ENCODE measurements around the gene MYLK. TPM values are rescaled to one million over a fixed set of nuclear protein-coding genes. Genes with fewer than 3 reads are reported as not detected.

The MYLK gene
- total RNA-seq, 1 donor: 27.1 TPM

DNA sequence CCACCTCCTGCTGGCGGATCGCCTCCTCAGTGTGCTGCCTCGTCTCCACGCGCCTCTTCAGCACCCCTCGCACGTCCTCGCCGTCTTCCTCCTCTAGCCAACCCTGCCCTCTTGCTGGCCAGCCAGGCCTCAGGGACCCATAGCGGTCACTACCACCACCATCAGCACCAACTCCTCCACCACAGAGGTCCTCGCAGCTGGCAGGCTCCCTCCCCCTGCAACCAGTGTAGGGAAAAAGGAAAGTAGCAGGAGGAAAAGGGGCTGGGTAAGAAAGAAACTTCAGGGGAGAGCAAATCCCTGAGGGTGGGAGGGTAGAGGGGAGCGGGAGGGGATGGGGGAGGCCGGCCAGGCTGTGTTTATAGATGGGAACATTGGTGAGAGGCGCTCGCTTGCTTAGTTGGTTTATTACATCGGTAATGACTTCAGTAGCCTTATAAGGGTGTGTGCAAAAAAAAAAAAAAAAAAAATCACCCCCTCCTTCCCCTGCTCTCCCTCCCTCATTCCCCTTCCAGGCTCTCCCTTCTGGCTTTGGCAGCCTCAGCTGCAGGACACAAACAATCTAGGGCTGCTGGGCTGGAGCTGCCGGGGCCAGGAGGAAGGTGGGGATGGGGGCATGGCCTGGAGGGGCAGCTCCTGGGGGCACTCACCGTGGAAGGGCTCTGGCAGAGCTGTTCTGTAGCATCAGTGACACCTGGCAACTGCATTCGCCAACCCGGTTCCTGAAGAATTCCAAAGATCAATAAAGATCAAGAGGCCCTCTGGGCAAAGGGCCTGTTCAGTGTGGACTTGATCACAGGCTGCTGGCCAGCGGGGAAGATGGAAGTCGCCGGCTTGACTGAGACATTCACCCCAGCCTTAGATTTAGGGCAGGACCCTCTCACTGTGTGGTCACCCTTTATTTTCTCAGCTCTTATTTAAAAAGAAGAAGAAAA is 183.1 kb downstream of the MYLK start:
- Histone ChIP-seq H3K27me3 (ENCODE audit: insufficient read depth, low read length) (no peaks in the 10 kb centered on the region), H3K4me3 (ENCODE audit: low read length) (no peak overlapping the region), H3K4me1 (ENCODE audit: insufficient read depth, low read length) (peaks cover 5% of the 10 kb centered on the region), H3K9me3 (ENCODE audit: low read depth, low read length) (no peaks in the 10 kb centered on the region)

- Histone ChIP-seq H3K9me3 (ENCODE audit: low read depth, low read length) (no peaks in the 10 kb centered on the region), H3K27me3 (ENCODE audit: insufficient read depth, low read length) (no peaks in the 10 kb centered on the region), H3K4me1 (ENCODE audit: insufficient read depth, low read length) (peaks cover 6% of the 10 kb centered on the region), H3K4me3 (ENCODE audit: low read length) (no peak overlapping the region)
These were observed 185.3 kb downstream of the MYLK start for GRCh38 chr3:123698813-123699212.

DNA sequence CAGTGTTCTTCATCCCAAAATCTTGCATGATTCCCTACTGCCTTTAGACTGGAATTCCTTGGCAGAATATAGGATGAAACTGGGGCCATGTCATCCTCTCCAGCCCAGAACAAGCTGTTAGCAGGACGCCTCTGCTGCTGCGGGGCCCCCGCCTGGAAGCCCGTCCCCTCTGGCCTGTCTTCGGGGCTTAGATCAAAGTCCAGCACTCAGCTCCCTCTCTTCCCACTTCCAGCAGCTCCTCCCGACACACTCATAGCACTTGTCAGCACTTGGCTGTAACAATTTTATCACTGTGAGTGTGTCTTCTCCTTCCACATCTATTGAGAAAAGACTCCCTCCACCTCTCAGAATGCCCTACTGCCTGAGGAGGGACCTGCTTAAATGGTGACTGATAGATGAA is 187.3 kb downstream of the MYLK start:
- Histone ChIP-seq H3K27me3 (ENCODE audit: insufficient read depth, low read length) (no peaks in the 10 kb centered on the region), H3K4me3 (ENCODE audit: low read length) (no peak overlapping the region), H3K9me3 (ENCODE audit: low read depth, low read length) (no peaks in the 10 kb centered on the region), H3K4me1 (ENCODE audit: insufficient read depth, low read length) (peaks cover 6% of the 10 kb centered on the region)

- H3K9me3 ChIP-seq (ENCODE audit: low read depth, low read length): no peaks in the 10 kb centered on the region
- peaks cover 6% of the 10 kb centered on the region for H3K4me1 ChIP-seq (ENCODE audit: insufficient read depth, low read length)
- H3K4me3 ChIP-seq (ENCODE audit: low read length): no peak overlapping the region
- no peaks in the 10 kb centered on the region for H3K27me3 ChIP-seq (ENCODE audit: insufficient read depth, low read length)
These were observed 188.1 kb downstream of the MYLK start for GRCh38 chr3:123695731-123696640.

GRCh38 chr3:123695152-123695551 is 189.0 kb downstream of the MYLK start:
- H3K4me1 ChIP-seq (ENCODE audit: insufficient read depth, low read length): peaks cover 6% of the 10 kb centered on the region
- no peaks in the 10 kb centered on the region for H3K27me3 ChIP-seq (ENCODE audit: insufficient read depth, low read length)
- no peaks in the 10 kb centered on the region for H3K9me3 ChIP-seq (ENCODE audit: low read depth, low read length)
- no peak overlapping the region for H3K4me3 ChIP-seq (ENCODE audit: low read length)

DNA sequence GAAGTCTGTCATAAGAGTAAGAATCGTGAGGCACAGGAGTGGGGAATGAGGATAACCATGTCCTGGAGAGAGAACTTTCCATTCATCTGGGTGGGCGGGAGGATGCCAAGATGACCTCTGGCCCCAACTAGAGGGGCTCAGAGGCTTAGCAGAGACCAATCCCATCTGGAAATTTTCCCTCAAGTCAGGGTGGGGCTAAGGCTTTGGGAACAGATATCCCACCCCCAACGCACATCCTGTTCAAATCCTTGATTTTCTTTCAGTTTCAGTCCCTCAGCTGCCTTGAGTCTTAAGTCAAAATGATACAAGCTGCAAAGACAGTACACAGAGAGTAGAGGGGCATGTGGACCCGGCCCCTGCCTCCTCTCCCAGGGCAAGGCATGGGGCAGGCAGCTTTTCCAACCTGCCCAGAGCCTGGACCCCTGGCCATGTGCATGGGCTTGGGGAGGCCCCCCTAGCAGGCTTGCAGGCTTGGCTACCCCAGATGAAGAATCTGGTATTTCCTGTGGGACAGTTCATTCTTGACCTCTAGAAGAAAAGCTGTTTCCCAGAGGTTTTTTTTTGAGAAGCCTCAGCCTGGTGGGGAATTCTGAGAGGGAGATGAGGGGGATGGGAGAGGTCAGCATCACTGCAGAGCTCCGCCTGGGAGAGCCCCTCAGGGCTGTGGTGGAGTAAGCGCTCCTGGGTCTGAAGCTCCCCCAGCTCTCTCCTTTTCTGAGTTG is 189.6 kb downstream of the MYLK start:
- H3K9me3 ChIP-seq (ENCODE audit: low read depth, low read length): no peaks in the 10 kb centered on the region
- no peaks in the 10 kb centered on the region for H3K27me3 ChIP-seq (ENCODE audit: insufficient read depth, low read length)
- peaks cover 6% of the 10 kb centered on the region for H3K4me1 ChIP-seq (ENCODE audit: insufficient read depth, low read length)
- H3K4me3 ChIP-seq (ENCODE audit: low read length): no peak overlapping the region

GRCh38 chr3:123693584-123694190 is 190.4 kb downstream of the MYLK start:
- Histone ChIP-seq H3K4me3 (ENCODE audit: low read length) (no peak overlapping the region), H3K4me1 (ENCODE audit: insufficient read depth, low read length) (peaks cover 6% of the 10 kb centered on the region), H3K27me3 (ENCODE audit: insufficient read depth, low read length) (no peaks in the 10 kb centered on the region), H3K9me3 (ENCODE audit: low read depth, low read length) (no peaks in the 10 kb centered on the region)

GRCh38 chr3:123692671-123693070 is 191.5 kb downstream of the MYLK start:
- no peak overlapping the region for H3K4me3 ChIP-seq (ENCODE audit: low read length)
- H3K27me3 ChIP-seq (ENCODE audit: insufficient read depth, low read length): no peaks in the 10 kb centered on the region
- H3K4me1 ChIP-seq (ENCODE audit: insufficient read depth, low read length): peaks cover 6% of the 10 kb centered on the region
- H3K9me3 ChIP-seq (ENCODE audit: low read depth, low read length): no peaks in the 10 kb centered on the region

DNA sequence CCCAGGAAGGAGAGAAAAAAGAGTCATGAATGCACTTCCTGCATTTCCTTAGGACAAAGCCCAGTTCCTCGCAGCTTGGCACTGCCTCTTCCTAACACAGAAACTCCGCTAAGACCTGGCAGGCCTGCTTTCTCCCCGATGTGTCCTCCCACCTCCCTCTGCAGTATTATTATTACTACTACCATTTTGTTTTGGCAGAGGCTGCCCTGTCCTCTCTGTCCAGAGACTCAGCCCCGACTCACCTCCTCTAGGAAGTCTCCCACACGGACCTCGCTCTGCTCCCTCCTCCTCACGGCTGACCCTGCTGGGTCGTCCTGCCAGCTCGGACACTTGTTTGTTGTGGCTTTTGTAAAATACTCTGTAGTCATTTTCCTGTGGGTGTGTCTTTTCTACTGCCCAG is 192.1 kb downstream of the MYLK start:
- Histone ChIP-seq H3K4me3 (ENCODE audit: low read length) (no peak overlapping the region), H3K9me3 (ENCODE audit: low read depth, low read length) (no peaks in the 10 kb centered on the region), H3K4me1 (ENCODE audit: insufficient read depth, low read length) (peaks cover 6% of the 10 kb centered on the region), H3K27me3 (ENCODE audit: insufficient read depth, low read length) (no peaks in the 10 kb centered on the region)

DNA sequence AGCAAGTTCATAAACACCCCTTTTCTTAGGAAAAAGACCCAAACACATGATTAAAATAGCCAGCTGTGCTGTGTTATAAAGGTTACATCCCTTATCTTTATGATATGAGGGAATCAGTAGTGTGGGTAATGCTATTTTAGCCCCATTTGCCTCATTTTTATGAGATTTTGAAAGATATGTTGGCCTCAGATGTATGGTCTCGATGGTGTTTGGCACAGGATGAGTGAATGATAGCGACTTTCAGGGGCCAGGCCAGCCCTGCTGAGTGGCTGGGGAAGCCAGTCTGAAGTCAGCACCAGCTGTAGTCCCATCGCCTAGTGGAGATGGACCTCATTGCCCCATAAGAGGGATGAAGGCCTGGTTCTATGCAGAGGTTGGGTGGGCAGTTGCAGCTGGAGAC is 194.3 kb downstream of the MYLK start:
- no peak overlapping the region for H3K4me3 ChIP-seq (ENCODE audit: low read length)
- no peaks in the 10 kb centered on the region for H3K27me3 ChIP-seq (ENCODE audit: insufficient read depth, low read length)
- no peaks in the 10 kb centered on the region for H3K4me1 ChIP-seq (ENCODE audit: insufficient read depth, low read length)
- H3K9me3 ChIP-seq (ENCODE audit: low read depth, low read length): no peaks in the 10 kb centered on the region

DNA sequence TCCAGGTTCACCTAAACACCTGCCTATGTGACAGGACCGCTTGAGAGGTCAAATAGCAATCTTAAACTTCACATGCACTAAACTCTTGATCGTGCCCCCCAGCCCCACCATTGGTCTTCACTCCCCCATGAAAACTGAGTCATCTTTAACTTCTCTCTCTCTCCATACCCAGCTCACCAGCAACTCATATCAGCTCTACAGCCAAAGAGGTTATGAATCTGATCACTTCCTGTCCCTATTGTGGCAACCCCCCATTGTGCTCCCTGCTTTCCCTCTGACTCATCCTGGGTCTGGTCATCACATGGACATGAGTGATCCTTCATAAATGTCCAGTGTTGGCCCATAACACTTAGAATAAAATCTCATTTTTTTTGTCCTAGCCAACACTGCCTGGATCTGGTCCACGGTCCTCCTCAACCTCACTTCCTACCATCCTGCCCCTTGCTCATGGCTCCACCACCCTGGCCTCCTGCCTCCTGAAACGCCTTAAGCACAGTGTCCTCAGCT is 195.8 kb downstream of the MYLK start:
- H3K9me3 ChIP-seq (ENCODE audit: low read depth, low read length): no peaks in the 10 kb centered on the region
- no peaks in the 10 kb centered on the region for H3K27me3 ChIP-seq (ENCODE audit: insufficient read depth, low read length)
- no peaks in the 10 kb centered on the region for H3K4me1 ChIP-seq (ENCODE audit: insufficient read depth, low read length)
- H3K4me3 ChIP-seq (ENCODE audit: low read length): no peak overlapping the region

GRCh38 chr3:123687286-123687685 is 196.8 kb downstream of the MYLK start:
- Histone ChIP-seq H3K4me3 (ENCODE audit: low read length) (no peak overlapping the region), H3K4me1 (ENCODE audit: insufficient read depth, low read length) (no peaks in the 10 kb centered on the region), H3K9me3 (ENCODE audit: low read depth, low read length) (no peaks in the 10 kb centered on the region), H3K27me3 (ENCODE audit: insufficient read depth, low read length) (no peaks in the 10 kb centered on the region)

- Histone ChIP-seq H3K9me3 (ENCODE audit: low read depth, low read length) (no peaks in the 10 kb centered on the region), H3K27me3 (ENCODE audit: insufficient read depth, low read length) (no peaks in the 10 kb centered on the region), H3K4me1 (ENCODE audit: insufficient read depth, low read length) (no peaks in the 10 kb centered on the region), H3K4me3 (ENCODE audit: low read length) (no peak overlapping the region)
These were observed 197.9 kb downstream of the MYLK start for GRCh38 chr3:123686251-123686650.

DNA sequence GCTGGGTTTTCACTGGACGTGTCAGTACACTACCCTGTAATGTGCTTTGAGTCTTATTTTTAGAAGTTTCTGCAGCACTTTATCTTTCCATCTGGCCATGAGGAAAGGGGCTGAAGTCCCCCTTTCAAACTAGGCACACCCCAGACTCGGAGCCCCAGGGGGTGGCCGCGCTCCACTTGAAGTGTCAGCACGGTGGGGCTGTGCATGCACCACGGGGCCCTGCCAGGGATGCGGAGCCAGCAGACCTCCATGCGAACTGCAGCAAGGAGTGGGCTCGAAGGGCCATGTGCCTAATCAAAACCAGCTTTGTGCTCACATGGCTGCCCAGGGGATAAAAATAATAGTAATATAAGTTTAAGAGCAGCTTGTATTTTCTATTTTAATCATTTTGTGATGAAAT is 198.4 kb downstream of the MYLK start:
- Histone ChIP-seq H3K4me3 (ENCODE audit: low read length) (no peak overlapping the region), H3K4me1 (ENCODE audit: insufficient read depth, low read length) (no peaks in the 10 kb centered on the region), H3K9me3 (ENCODE audit: low read depth, low read length) (no peaks in the 10 kb centered on the region), H3K27me3 (ENCODE audit: insufficient read depth, low read length) (no peaks in the 10 kb centered on the region)

Measured in mononuclear cell (primary cell).